CD4-positive, alpha-beta T cell (primary cell): ENCODE results near the gene SRPK1. TPM values are rescaled to one million over a fixed set of nuclear protein-coding genes. Genes with fewer than 3 reads are reported as not detected.

Experiments used
- ATAC-seq: fragments of 200-7000 bp; cut with Tn5 transposase; one replicate; pipeline ENCODE4 v1.10.0; 2022; ENCODE audit warnings: mild to moderate bottlenecking; ENCODE audit not compliant: poor library complexity
- CTCF ChIA-PET: fragments of 350-600 bp; sonication (Branson Sonifier 250); formaldehyde crosslinking; loops from one replicate; lab custom pipeline; 2021; ENCODE audit warnings: antibody characterized with exemption, inconsistent platforms; lab: Charles Lee
- POLR2A ChIA-PET: fragments of 350-600 bp; sonication (Branson Sonifier 250); formaldehyde crosslinking; loops from one replicate; lab custom pipeline; 2021; ENCODE audit warnings: antibody characterized with exemption, inconsistent platforms; lab: Charles Lee
- DNase-seq, 14 experiments: peaks; one replicate each; pipeline ENCODE4 v3.0.0-alpha.2; 2013 to 2020; ENCODE audit warnings: mixed read lengths in 2 of 14
- H3K27ac ChIP-seq, 2 donors: one replicate each; pipeline versions ENCODE4 v1.5.1 to v1.7.0; 2013; ENCODE audit warnings: low read length in 2 of 2, low read depth in 1 of 2, mild to moderate bottlenecking in 1 of 2
- H3K27me3 ChIP-seq, 2 experiments: 1 replicate in 1 of 2; 2 replicates in 1 of 2; pipeline versions ENCODE4 v1.6.1 to v1.7.0; 2013; ENCODE audit warnings: low read length in 2 of 2, control low read depth in 1 of 2, mild to moderate bottlenecking in 1 of 2, moderate library complexity in 1 of 2; ENCODE audit not compliant: insufficient read depth in 2 of 2, control insufficient read depth in 1 of 2
- H3K36me3 ChIP-seq: one replicate; pipeline ENCODE4 v1.6.1; 2013; ENCODE audit warnings: low read length, control low read depth; ENCODE audit not compliant: insufficient read depth
- H3K4me1 ChIP-seq: one replicate; pipeline ENCODE4 v1.6.1; 2013; ENCODE audit warnings: low read length, control low read depth; ENCODE audit not compliant: insufficient read depth
- H3K4me3 ChIP-seq: one replicate; pipeline ENCODE4 v1.5.1; 2013; ENCODE audit warnings: mild to moderate bottlenecking, low read length, moderate library complexity
- H3K9me3 ChIP-seq, 2 experiments: 1 replicate in 1 of 2; 2 replicates in 1 of 2; pipeline versions ENCODE4 v1.6.1 to v1.7.0; 2013; ENCODE audit warnings: low read length in 2 of 2, mild to moderate bottlenecking in 2 of 2, control low read depth in 1 of 2, moderate library complexity in 1 of 2; ENCODE audit not compliant: control insufficient read depth in 1 of 2, insufficient read depth in 1 of 2
- H3K27ac Mint-ChIP-seq: one replicate; pipeline ENCODE4 v1.8.0; 2020; ENCODE audit warnings: mixed read lengths
- H3K27me3 Mint-ChIP-seq: one replicate; pipeline ENCODE4 v1.8.0; 2021; ENCODE audit warnings: mixed read lengths
- H3K36me3 Mint-ChIP-seq: one replicate; pipeline ENCODE4 v1.8.0; 2021; ENCODE audit warnings: low read depth, mixed read lengths
- H3K4me1 Mint-ChIP-seq: one replicate; pipeline ENCODE4 v1.8.0; 2021; ENCODE audit warnings: low read depth, mixed read lengths
- H3K4me3 Mint-ChIP-seq: one replicate; pipeline ENCODE4 v1.8.0; 2020; ENCODE audit warnings: mild to moderate bottlenecking, mixed read lengths
- H3K9me3 Mint-ChIP-seq: one replicate; pipeline ENCODE4 v1.8.0; 2020; ENCODE audit warnings: mixed read lengths
- CTCF ChIP-seq: fragments of 200-600 bp; IDR thresholded peaks from one replicate; pipeline ENCODE4 v1.8.0; 2022; ENCODE audit warnings: antibody characterized with exemption, mild to moderate bottlenecking
- intact Hi-C, 2 experiments: fragments of 100-400 bp; cut with DNase I in 1 of 2; cut with micrococcal nuclease in 1 of 2; formaldehyde crosslinking; loops; one replicate each; pipeline versions ENCODE4 v1.15.1 to v1.9.0; 2023 to 2025; cut with DNase I, micrococcal nuclease
- total RNA-seq, 174 experiments: library from RNA in 2 of 174; stranded (reverse) in 2 of 174; gene quantifications; one replicate each; pipeline ENCODE4 v1.2.3 and lab custom pipeline; 2021 to 2026

The SRPK1 gene
- total RNA-seq, 2 experiments from 2014 or later = 23.0 to 29.1 TPM

- CTCF ChIA-PET = no interaction called here
These were observed 22.9 kb downstream of the SRPK1 start for GRCh38 chr6:35898003-35898402.

DNA sequence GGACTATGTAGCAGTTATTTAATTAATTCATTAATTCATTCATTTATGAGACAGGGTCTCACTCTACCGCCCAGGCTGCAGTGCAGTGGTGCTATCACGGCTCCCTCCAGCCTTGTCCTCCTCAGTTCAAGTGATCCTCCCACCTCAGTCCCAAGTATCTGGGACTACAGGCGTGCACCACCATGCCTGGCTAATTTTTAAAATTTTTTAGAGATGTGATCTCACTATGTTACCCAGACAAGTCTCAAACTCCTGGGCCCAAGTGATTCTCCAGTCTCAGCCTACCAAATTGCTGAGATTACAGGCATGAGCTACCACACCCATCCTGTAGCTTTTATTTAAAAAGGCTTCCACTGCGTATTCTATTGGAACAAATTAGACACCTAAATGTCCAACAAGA is 23.4 kb downstream of the SRPK1 start:
- H3K4me3 Mint-ChIP-seq = no peak overlapping the region
- intact Hi-C loops = no loop called here
- Histone ChIP-seq H3K9me3 (peaks cover 0 to 4% of the 10 kb centered on the region in 2 experiments), H3K4me3 (no peak overlapping the region), H3K4me1 (no peaks in the 10 kb centered on the region), H3K27me3 (no peaks in the 10 kb centered on the region), H3K27ac (no peak overlapping the region), H3K36me3 (peaks cover 8% of the 10 kb centered on the region)
- peaks cover 53% of the 10 kb centered on the region for H3K36me3 Mint-ChIP-seq
- H3K4me1 Mint-ChIP-seq = peaks cover 27% of the 10 kb centered on the region
- H3K27ac Mint-ChIP-seq = no peak overlapping the region
- ChIA-PET CTCF (interaction anchor here (0.8 kb wide), 1 partner anchor 14 kb away, joined by 5 read pairs; no protein-coding TSS in a partner anchor), POLR2A (no interaction called here)
- ATAC-seq (no peak), DNase-seq (no peak)
- no peak for TF ChIP-seq CTCF
- no peaks in the 10 kb centered on the region for H3K27me3 Mint-ChIP-seq
- no peaks in the 10 kb centered on the region for H3K9me3 Mint-ChIP-seq

More at GRCh38 chr6:35898003-35898402, 22.9 kb downstream of the SRPK1 start:
- Mint-ChIP-seq H3K27me3 (no peaks in the 10 kb centered on the region), H3K4me3 (no peak overlapping the region), H3K4me1 (peaks cover 31% of the 10 kb centered on the region), H3K27ac (no peak overlapping the region), H3K9me3 (no peaks in the 10 kb centered on the region), H3K36me3 (peaks cover 53% of the 10 kb centered on the region)
- no peak for TF ChIP-seq CTCF
- intact Hi-C loops = no loop called here
- H3K4me1 ChIP-seq = no peaks in the 10 kb centered on the region
- peaks cover 0 to 4% of the 10 kb centered on the region in 2 experiments for H3K9me3 ChIP-seq
- H3K27ac ChIP-seq = no peak overlapping the region
- no peak overlapping the region for H3K4me3 ChIP-seq
- ATAC-seq = no peak
- DNase-seq = no peak
- POLR2A ChIA-PET = no interaction called here
- H3K27me3 ChIP-seq = no peaks in the 10 kb centered on the region
- peaks cover 8% of the 10 kb centered on the region for H3K36me3 ChIP-seq

DNA sequence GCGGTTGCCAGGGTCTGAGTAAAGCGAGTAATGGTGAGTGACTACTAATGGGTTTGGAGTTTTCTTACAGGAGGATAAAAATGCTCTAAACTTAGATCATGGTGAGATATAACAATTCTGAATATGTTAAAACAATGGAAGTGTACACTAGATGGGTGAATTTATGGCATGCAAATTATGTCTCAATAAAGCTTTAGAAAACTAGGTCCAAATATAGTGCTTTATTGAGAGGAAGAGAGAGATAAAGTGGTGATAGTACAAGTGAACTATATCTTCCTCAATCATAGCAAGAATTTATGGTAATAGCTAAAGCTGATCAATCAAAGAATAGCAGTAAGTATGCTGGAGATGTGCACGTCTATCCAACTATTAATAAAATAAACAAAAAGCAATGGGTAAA is 23.9 kb downstream of the SRPK1 start:
- TF ChIP-seq CTCF = no peak
- CTCF ChIA-PET = interaction anchor here (0.8 kb wide), 1 partner anchor 14 kb away, joined by 5 read pairs; no protein-coding TSS in a partner anchor
- ATAC-seq = no peak

More for the DNA sequence above, 23.9 kb downstream of the SRPK1 start:
- peaks cover 0 to 4% of the 10 kb centered on the region in 2 experiments for H3K9me3 ChIP-seq
- Mint-ChIP-seq H3K4me1 (peaks cover 26% of the 10 kb centered on the region), H3K36me3 (peaks cover 53% of the 10 kb centered on the region), H3K4me3 (no peak overlapping the region), H3K27ac (no peak overlapping the region), H3K27me3 (no peaks in the 10 kb centered on the region), H3K9me3 (no peaks in the 10 kb centered on the region)
- H3K27ac ChIP-seq = no peak overlapping the region
- POLR2A ChIA-PET = no interaction called here
- H3K4me3 ChIP-seq = no peak overlapping the region
- no peaks in the 10 kb centered on the region for H3K27me3 ChIP-seq
- intact Hi-C loops = no loop called here
- H3K36me3 ChIP-seq = peaks cover 3% of the 10 kb centered on the region
- no peak for DNase-seq
- no peaks in the 10 kb centered on the region for H3K4me1 ChIP-seq
